ENCODE results near the gene PSMD9. TPM values are rescaled to one million over a fixed set of nuclear protein-coding genes. Genes with fewer than 3 reads are reported as not detected.
A peak's percentile ranks its signal among the peaks of the same experiment; 100 is the strongest.

The PSMD9 gene
- total RNA-seq, 1 experiment from 2014 or later: 64.8 TPM

- H3K36me3 ChIP-seq (ENCODE audit: low read depth): no peaks in the 10 kb centered on the region
- H4K20me1 ChIP-seq (ENCODE audit: insufficient read depth): no peaks in the 10 kb centered on the region
- ChIA-PET POLR2A (ENCODE audit: unreplicated experiment) (no interaction called here), CTCF (no interaction called here)
- no peak overlapping the region for H3K4me2 ChIP-seq
- H2AFZ ChIP-seq: no peak overlapping the region
- no TSS peak for BruUV-seq (replicated peaks)
- no peak for DNase-seq
- H3K4me3 ChIP-seq: no peak overlapping the region
- no peaks in the 10 kb centered on the region for H3K79me2 ChIP-seq (ENCODE audit: low read depth)
- no peak overlapping the region for H3K27ac ChIP-seq
- no peaks in the 10 kb centered on the region for H3K9me2 ChIP-seq (ENCODE audit: insufficient read depth)
- intact Hi-C loops (cut with micrococcal nuclease; ENCODE audit: unreplicated experiment): no loop called here
- H3K4me1 ChIP-seq (replicated peaks; ENCODE audit: insufficient read depth): no peaks in the 10 kb centered on the region
- H3K9me3 ChIP-seq (ENCODE audit: insufficient read depth, low read depth): no peaks in the 10 kb centered on the region
- TF ChIP-seq CTCF (conservative IDR thresholded peaks at IDR 0.05): no peak
- TF ChIP-seq EZH2 (IDR thresholded peaks at IDR 0.05; ENCODE audit: low read depth): no peak
- H3F3A ChIP-seq (ENCODE audit: insufficient read depth, low read depth): 0 out of 2 replicates have a peak, but pooled peaks cover 3% of the 10 kb centered on the region
- no peaks in the 10 kb centered on the region for H3K27me3 ChIP-seq (ENCODE audit: insufficient read depth, low read depth)
Observed at GRCh38 chr12:121953695-121954094, 65.1 kb downstream of the PSMD9 start.

GRCh38 chr12:121955258-121956237 is 67.0 kb downstream of the PSMD9 start:
- Histone ChIP-seq H3K27ac (no peak overlapping the region), H4K20me1 (ENCODE audit: insufficient read depth) (no peaks in the 10 kb centered on the region), H3K36me3 (ENCODE audit: low read depth) (no peaks in the 10 kb centered on the region), H3K27me3 (ENCODE audit: insufficient read depth, low read depth) (no peaks in the 10 kb centered on the region), H3K9me3 (ENCODE audit: insufficient read depth, low read depth) (no peaks in the 10 kb centered on the region), H3F3A (ENCODE audit: insufficient read depth, low read depth) (no peaks in the 10 kb centered on the region), H3K4me2 (no peak overlapping the region), H3K4me1 (replicated peaks; ENCODE audit: insufficient read depth) (no peaks in the 10 kb centered on the region), H3K9me2 (ENCODE audit: insufficient read depth) (no peaks in the 10 kb centered on the region), H3K79me2 (ENCODE audit: low read depth) (no peaks in the 10 kb centered on the region), H2AFZ (no peak overlapping the region), H3K4me3 (no peak overlapping the region)
- BruUV-seq (replicated peaks): no TSS peak
- DNase-seq: no peak
- ChIA-PET POLR2A (ENCODE audit: unreplicated experiment) (no interaction called here), CTCF (no interaction called here)
- TF ChIP-seq CTCF (conservative IDR thresholded peaks at IDR 0.05) (peak; percentile 65), EZH2 (IDR thresholded peaks at IDR 0.05; ENCODE audit: low read depth) (no peak)
- intact Hi-C loops (cut with micrococcal nuclease; ENCODE audit: unreplicated experiment): no loop called here

- H3K9me3 ChIP-seq (ENCODE audit: insufficient read depth, low read depth): no peaks in the 10 kb centered on the region
- intact Hi-C loops (cut with micrococcal nuclease; ENCODE audit: unreplicated experiment): no loop called here
- no peak overlapping the region for H2AFZ ChIP-seq
- BruUV-seq (replicated peaks): no TSS peak
- CTCF ChIA-PET: no interaction called here
- no peak for DNase-seq
- H3K4me3 ChIP-seq: no peak overlapping the region
- no peaks in the 10 kb centered on the region for H3K27me3 ChIP-seq (ENCODE audit: insufficient read depth, low read depth)
- H3K4me1 ChIP-seq (replicated peaks; ENCODE audit: insufficient read depth): no peaks in the 10 kb centered on the region
- H3K27ac ChIP-seq: no peak overlapping the region
- POLR2A ChIA-PET (ENCODE audit: unreplicated experiment): interaction anchor here (0.5 kb wide), 1 partner anchor 594 kb away, joined by 5 read pairs; no protein-coding TSS in a partner anchor
- H4K20me1 ChIP-seq (ENCODE audit: insufficient read depth): no peaks in the 10 kb centered on the region
- TF ChIP-seq CTCF (conservative IDR thresholded peaks at IDR 0.05) (no peak), EZH2 (IDR thresholded peaks at IDR 0.05; ENCODE audit: low read depth) (no peak)
- H3K79me2 ChIP-seq (ENCODE audit: low read depth): no peaks in the 10 kb centered on the region
- no peaks in the 10 kb centered on the region for H3F3A ChIP-seq (ENCODE audit: insufficient read depth, low read depth)
- no peak overlapping the region for H3K4me2 ChIP-seq
- H3K9me2 ChIP-seq (ENCODE audit: insufficient read depth): no peaks in the 10 kb centered on the region
- H3K36me3 ChIP-seq (ENCODE audit: low read depth): no peaks in the 10 kb centered on the region
Observed at GRCh38 chr12:121957861-121958515, 69.4 kb downstream of the PSMD9 start.
